GM12874 (cell line): Measurements from ENCODE around the gene CCDC57.

Experiments
- TF ChIP-seq, protein P1 (sequence below): IDR thresholded peaks from 2 replicates; pipeline ENCODE4 v1.5.1; 2011; ENCODE audit warnings: low read depth, mild to moderate bottlenecking, control low read depth, low read length, moderate library complexity; ENCODE audit not compliant: insufficient read depth

CCDC57 gene

DNA sequence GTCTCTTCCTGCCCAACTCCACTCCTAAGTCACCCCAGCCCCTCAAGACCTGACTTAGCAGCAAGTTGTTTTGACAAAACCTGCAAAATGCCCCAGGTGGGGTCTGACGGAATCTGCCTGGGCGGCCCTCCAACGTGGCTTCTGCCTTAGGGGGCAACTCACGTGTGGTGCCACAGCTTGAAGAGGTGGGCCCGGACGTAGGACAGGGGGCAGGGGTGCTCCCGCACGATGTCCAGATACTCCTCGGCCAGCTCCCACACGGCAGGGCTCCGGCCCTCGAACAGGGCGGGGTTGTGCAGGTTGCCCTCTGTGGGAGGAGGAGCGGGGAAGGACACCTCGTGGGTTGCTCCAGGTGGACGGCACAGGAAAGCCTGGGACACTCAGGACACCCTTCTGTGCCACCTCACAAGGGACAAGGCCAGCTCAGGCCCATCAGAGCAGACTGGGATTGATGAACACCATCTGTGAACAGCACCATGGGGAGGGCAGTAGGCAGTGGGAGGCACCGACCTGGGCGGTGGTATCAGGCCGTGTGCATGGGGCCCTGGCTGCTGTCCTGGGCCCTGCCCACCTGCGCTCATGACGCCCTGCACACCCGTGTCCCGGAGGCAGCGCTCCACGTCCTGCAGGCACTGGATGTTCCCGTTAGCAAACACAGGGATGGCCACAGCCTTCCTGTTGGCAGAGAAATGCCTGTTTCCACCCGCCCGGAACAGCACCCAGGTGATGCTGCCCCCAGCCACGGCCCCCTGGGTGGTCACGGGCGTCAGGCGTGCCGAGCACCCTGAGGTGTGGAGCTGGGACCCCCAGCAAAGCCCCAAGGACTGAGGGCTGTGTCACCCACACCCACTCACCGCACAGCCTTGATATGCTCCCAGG, 151.4 kb downstream of the CCDC57 start:
- TF ChIP-seq, protein P1, sequence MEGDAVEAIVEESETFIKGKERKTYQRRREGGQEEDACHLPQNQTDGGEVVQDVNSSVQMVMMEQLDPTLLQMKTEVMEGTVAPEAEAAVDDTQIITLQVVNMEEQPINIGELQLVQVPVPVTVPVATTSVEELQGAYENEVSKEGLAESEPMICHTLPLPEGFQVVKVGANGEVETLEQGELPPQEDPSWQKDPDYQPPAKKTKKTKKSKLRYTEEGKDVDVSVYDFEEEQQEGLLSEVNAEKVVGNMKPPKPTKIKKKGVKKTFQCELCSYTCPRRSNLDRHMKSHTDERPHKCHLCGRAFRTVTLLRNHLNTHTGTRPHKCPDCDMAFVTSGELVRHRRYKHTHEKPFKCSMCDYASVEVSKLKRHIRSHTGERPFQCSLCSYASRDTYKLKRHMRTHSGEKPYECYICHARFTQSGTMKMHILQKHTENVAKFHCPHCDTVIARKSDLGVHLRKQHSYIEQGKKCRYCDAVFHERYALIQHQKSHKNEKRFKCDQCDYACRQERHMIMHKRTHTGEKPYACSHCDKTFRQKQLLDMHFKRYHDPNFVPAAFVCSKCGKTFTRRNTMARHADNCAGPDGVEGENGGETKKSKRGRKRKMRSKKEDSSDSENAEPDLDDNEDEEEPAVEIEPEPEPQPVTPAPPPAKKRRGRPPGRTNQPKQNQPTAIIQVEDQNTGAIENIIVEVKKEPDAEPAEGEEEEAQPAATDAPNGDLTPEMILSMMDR = no peak

DNA sequence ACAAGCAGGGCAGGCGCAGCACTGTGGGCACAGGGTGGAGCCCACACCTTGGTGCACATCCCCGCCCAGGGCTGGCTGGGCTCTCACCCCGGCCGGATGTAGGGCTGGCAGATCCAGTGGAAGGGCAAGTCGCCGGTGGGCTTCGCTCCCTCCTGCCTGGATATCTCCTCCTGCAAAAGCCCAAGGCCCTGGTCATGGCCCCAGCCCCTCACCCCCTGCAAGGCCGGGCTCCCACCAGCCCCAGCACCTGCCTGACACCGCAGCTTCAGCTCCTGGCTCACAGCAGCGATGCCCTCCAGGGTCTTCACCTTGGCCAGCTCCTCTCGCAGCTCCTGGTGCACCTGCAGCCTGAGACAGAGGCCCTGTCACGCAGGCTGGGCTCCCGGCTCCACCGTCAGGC, 152.0 kb downstream of the CCDC57 start:
- TF ChIP-seq, protein P1 = no peak

DNA sequence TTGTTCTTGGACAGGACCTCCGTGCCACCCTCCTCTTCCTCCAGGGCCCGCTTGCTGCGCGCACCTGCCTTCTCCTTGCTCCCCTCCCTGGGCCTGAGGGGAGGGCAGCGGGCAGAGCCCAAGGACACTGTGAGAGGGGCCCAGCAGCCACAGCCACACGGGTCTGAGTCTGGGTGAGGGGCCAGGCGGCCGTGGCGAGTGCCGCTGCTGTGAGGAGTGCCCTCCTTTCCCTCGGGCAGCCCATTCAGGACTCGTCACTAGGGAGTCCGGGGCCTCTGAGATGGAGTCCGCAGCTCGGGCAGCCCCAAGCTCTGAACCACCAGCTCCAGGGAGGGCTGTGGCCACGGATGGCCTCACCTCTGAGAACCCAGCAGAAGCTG, 152.7 kb downstream of the CCDC57 start:
- TF ChIP-seq, protein P1 = no peak

DNA sequence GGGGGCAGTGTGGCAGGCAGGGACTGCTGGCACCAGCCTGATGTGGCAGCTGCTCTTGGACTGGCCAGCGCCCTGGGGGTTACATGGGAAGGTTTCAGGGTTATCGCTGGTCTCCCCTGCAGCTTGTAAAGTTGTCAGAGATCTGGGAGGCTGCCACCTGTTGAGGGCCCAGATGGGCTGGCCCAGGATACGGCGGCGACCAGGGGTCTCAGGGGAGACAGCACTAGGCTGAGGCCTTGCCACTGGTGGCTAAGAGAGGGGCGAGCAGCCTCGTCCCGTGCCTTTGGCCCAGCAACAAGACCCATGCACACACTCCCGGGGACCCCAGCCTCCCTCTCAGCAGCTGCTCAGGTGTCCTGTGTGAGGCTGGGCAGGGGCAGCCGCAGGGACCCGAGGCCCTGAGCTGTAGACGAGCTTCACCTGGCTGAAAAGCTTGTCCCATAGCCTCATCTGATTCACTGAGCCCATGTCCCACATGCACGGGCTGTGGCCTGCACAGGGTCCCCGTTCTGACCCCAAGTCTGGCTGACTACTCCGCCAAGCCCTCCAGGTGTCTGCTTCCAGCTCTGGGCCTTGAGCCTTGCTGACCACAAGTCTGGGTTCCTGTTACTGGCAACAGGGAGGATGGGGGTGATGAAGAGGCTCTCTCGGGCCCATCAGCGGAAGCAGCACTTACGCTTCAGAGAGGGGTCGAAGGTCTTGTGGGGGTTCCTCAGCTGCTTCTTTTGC, 153.2 kb downstream of the CCDC57 start:
- TF ChIP-seq, protein P1 = no peak

DNA sequence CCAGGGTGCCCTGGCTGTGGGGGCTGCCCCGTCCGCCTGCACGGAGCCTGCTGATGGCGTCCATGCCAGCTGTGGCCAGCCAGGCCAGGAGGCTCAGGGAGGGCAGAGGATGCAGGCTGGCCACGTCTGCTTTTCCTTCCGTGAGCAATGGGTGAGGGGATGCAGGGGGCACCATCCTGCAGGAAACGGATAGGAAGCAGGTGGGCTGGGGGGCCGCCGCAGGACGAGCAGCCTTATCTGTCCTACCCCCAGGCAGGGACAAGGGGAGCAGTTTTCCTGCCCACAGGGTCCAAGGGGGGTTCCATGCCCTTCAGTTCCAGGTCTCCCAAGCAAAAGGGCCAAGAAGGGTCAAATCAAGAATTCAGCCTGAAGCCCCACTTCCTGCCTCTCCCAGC, 153.8 kb downstream of the CCDC57 start:
- TF ChIP-seq, protein P1 = no peak

DNA sequence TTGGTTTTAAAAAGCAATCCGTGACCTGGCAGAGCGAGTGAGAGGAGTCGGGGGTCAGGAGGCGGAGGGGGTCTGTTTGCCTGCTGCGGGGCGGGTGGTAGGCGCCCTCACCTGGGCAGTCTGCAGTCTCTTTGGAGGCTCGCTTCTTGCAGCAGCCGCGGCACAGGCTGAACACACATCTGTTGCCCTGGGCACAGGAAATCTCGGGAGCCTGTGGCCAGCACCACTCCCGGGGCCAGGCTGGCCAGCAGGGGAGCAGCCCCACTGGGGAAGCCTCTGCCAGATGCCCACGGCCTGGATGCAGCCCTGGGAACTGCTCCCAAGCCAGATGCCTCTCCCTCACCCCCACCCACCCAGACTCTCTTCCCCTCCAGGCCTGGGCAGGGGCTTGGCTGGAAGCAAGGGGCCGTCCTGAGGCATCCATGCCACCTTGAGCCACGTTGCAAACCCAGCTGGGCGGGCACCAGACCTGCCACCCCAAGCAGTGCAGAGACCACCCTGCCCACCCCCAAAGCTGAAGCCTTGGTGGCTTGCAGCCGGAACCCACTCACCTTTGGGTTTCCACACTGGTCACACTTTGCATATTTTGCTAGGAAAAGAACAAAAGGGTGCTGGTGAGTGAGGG, 154.3 kb downstream of the CCDC57 start:
- TF ChIP-seq, protein P1 = no peak
